Mucosa of stomach (tissue), 1 donor: ENCODE results near the gene PPM1H.
"Not testable (repeated sequence)": the region's sequence is repeated elsewhere in the genome, so short reads cannot be mapped to it uniquely, and the experiment has no call there.

ENCODE experiments used
- H3K27me3 ChIP-seq: one replicate; pipeline ENCODE4 v1.7.0; 2013; ENCODE audit warnings: mild to moderate bottlenecking, low read length; ENCODE audit not compliant: control insufficient read depth, insufficient read depth
- H3K36me3 ChIP-seq: one replicate; pipeline ENCODE4 v1.7.0; 2013; ENCODE audit warnings: low read length; ENCODE audit not compliant: control insufficient read depth, insufficient read depth
- H3K4me1 ChIP-seq: one replicate; pipeline ENCODE4 v1.7.0; 2013; ENCODE audit warnings: mild to moderate bottlenecking, low read length; ENCODE audit not compliant: control insufficient read depth, insufficient read depth
- H3K4me3 ChIP-seq: one replicate; pipeline ENCODE4 v1.7.0; 2013; ENCODE audit warnings: low read length
- H3K9ac ChIP-seq: one replicate; pipeline ENCODE4 v1.7.0; 2013; ENCODE audit warnings: mild to moderate bottlenecking, low read length, moderate library complexity
- H3K9me3 ChIP-seq: one replicate; pipeline ENCODE4 v1.7.0; 2013; ENCODE audit warnings: mild to moderate bottlenecking, low read length, moderate library complexity; ENCODE audit not compliant: control insufficient read depth
- donor health status: Pancreatic carcinoma.

Gene PPM1H

DNA sequence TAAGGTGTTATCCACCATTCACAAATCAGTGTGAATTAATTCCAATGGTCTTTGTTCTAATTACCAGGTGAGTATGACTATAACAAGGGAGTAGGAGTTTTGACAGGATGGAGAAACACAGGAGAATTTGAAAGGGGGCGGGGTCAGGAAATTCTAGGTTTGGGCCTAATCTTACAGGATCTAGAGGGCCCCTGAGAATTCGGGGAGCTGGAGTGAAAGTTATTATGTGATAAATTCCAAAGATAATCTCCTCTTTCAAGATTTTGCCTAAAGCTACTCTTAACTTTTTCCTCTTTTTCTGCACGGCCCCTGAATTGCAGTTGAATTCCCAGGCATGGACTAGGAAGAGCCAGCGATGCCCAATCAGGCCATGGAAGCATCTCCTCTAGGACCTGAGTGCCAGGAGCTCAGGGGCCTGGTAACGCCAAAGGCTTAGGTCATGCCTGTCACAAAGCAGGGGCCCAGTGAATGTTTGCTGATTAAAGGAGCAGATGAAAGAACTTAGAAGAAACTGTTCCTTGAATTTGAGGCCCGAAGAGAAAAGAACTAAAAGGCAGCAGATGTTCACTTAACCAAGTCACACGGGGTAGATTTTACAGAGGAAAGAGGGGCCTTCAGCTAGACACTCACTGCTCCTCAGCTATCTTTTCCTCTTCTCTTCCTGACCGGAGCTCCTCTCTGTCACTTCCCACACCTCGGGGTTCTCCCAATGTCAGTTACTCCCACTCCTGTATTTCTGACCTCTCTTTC, 195.5 kb downstream of the PPM1H start:
- Histone ChIP-seq H3K9ac (no peak overlapping the region), H3K36me3 (no peaks in the 10 kb centered on the region), H3K4me3 (no peak overlapping the region), H3K27me3 (no peaks in the 10 kb centered on the region), H3K4me1 (no peaks in the 10 kb centered on the region), H3K9me3 (no peaks in the 10 kb centered on the region)

DNA sequence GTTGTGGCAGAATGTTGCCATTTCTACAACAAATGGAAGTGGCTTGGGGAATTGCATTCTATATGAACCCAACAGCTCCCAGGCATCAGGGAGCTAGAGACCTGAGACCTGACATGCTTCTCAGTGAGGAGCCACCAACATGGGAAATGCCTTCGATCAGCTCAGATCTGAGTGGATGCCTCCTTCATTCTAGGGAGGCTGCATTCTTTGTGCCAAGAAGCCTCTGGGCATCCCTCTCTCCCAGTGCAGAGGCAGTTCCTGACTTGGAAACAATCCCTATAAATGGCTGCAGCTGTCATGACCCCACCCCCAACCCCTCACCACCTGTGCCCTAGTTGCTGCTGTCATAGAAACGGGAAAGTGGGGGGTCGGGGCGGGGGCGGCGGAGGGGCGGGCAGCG, 196.3 kb downstream of the PPM1H start:
- Histone ChIP-seq H3K36me3 (no peaks in the 10 kb centered on the region), H3K9me3 (no peaks in the 10 kb centered on the region), H3K27me3 (no peaks in the 10 kb centered on the region), H3K4me1 (no peaks in the 10 kb centered on the region), H3K4me3 (no peak overlapping the region), H3K9ac (no peak overlapping the region)

DNA sequence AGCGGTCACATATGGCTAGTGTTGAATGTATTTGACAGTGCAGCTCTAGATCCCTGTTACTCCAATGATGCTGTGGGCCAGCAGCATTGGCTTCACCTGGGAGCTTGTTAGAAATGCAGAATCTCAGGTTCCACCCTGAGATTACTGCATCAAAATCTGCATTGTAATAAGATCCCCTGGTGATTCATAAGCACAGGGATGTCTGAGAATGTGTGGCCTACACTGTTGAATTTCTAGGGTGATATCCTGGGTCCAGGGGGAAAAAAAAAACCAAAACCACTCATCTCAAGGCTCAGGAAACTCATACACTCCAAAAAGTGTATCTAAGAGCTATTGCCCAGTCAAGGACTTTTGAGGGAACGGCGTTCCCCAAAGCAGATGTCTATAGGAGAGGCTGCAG, 196.8 kb downstream of the PPM1H start:
- Histone ChIP-seq H3K27me3 (no peaks in the 10 kb centered on the region), H3K4me3 (no peak overlapping the region), H3K9me3 (no peaks in the 10 kb centered on the region), H3K36me3 (no peaks in the 10 kb centered on the region), H3K9ac (no peak overlapping the region), H3K4me1 (peaks cover 2% of the 10 kb centered on the region)

DNA sequence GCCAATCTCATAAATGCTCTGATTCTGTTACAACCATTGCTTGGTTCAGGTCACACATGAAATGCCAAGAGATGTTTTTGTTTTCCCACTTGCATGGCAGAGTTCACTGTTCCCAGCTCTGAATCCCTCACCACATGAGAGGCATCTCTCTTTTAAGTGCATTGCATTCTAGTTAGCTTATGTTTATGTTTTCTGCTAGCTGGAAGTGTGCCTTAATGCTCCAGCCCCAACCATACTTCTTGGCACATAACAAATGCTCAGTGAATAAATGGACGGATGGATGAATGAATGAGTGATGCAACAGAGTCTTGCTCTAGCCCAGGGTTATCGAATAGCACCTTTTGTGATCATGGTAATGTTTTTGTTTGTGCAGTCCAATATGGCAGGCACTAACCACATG, 197.3 kb downstream of the PPM1H start:
- Histone ChIP-seq H3K9me3 (no peaks in the 10 kb centered on the region), H3K27me3 (no peaks in the 10 kb centered on the region), H3K4me1 (peaks cover 7% of the 10 kb centered on the region)

DNA sequence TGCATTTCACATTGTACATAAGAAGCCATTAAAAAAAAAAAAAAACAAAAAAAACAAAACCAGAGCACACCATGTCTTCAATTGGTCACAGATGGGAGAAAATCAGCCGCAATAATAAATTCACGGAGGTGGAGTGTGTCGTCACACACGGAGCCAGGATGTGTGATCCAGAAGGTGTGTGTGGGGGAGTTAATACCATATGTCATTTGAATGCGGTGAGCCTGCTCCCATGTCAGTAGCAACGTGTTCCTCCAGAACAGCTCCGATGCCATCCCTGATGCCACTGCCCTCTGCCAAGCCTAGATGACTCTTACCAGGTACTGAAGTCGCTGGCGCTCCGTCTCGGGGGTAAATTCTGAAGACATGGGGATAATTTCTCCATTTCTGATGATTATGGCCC, 197.8 kb downstream of the PPM1H start:
- Histone ChIP-seq H3K27me3 (no peaks in the 10 kb centered on the region), H3K9me3 (no peaks in the 10 kb centered on the region), H3K36me3 (no peaks in the 10 kb centered on the region), H3K9ac (no peak overlapping the region), H3K4me3 (no peak overlapping the region), H3K4me1 (peaks cover 11% of the 10 kb centered on the region)

More for the DNA sequence above, 197.3 kb downstream of the PPM1H start:
- Histone ChIP-seq H3K9ac (no peak overlapping the region), H3K4me3 (no peak overlapping the region), H3K36me3 (no peaks in the 10 kb centered on the region)

DNA sequence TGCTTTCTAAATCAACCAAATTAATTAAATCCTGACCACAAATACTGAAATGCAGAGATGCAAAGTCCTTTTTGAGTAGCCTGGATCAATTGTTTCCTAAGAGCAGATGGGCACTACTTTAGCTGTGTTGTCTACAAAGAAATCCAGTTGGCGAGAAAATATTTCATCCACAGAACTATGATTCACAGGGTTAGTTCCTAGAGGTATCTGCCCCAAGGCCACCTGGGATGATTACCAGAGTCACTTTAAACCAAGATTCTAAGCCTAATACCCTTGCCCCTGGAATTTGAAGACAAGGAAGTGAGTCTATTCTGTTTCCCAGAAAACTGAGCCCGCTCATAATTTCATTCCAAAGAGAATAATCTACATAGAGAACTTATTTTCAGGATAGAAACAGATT, 198.4 kb downstream of the PPM1H start:
- H3K27me3 ChIP-seq, result no peaks in the 10 kb centered on the region
- no peaks in the 10 kb centered on the region for H3K9me3 ChIP-seq
- H3K4me1 ChIP-seq, result peaks cover 17% of the 10 kb centered on the region
- H3K9ac ChIP-seq, result no peak overlapping the region
- H3K36me3 ChIP-seq, result no peaks in the 10 kb centered on the region
- H3K4me3 ChIP-seq, result no peak overlapping the region

DNA sequence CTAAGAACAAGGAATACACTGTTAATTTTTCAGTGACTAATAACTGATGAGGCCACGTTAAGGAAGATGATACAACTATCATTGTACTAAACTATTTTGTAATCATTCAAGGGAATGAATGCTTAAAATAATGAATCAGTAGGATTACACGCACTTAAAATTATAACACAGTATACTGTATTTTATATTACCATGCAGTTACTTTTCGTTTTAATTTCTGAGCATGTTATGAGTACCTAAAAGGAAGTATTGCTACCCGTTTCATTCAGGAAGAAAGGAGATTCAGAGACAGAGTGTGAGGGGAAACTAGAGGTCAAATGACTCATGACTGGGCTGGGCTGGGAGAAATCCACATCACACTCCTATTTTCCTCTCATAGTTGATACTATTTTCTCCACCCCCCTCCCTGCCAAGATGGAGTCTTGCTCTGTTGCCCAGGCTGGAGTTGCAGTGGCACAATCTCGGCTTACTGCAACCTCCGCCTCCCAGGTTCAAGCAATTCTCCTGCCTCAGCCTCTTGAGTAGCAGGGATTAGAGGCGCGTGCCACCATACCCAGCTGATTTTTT, 202.0 kb downstream of the PPM1H start:
- Histone ChIP-seq H3K27me3 (no peaks in the 10 kb centered on the region), H3K4me1 (peaks cover 23% of the 10 kb centered on the region), H3K36me3 (no peaks in the 10 kb centered on the region), H3K9ac (no peak overlapping the region), H3K4me3 (no peak overlapping the region), H3K9me3 (no peaks in the 10 kb centered on the region)

DNA sequence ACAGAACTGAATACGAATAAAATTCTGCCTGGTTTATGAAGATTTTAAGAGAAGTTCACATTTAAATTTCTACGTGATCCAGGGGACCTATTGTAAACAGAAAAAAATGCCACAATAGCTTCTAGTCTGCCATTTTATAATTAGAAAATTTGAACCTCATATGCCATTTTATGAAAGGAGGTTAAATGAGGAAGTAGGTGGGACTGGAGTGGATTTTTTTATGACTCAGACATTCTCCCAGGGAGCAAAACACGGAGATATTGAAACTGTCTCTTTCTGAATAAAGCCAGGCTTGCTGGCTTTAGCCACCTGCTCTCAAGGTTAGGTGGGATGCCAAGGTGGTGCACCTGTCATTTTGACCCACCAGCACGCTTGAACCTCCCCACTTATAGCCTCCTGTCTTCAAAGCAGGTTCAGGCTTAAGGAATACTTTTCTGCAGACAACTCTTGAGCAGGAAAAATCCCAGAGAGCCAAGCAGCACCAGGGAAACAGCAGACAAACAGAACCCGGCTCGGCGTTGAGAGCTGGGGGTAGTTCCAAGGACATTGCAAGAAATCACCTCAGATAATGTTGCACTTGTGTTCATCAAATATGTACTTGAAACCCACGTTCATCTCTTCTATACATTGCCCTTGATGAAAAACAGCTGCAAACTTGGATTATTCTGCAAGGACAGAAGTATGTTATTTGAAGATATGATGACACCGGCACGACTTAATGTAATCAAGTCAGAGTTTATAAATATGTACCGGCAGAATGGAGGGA, 203.7 kb downstream of the PPM1H start:
- no peaks in the 10 kb centered on the region for H3K9me3 ChIP-seq
- H3K27me3 ChIP-seq, result no peaks in the 10 kb centered on the region
- H3K4me1 ChIP-seq, result peaks cover 23% of the 10 kb centered on the region
- H3K4me3 ChIP-seq, result no peak overlapping the region
- no peak overlapping the region for H3K9ac ChIP-seq
- H3K36me3 ChIP-seq, result no peaks in the 10 kb centered on the region

DNA sequence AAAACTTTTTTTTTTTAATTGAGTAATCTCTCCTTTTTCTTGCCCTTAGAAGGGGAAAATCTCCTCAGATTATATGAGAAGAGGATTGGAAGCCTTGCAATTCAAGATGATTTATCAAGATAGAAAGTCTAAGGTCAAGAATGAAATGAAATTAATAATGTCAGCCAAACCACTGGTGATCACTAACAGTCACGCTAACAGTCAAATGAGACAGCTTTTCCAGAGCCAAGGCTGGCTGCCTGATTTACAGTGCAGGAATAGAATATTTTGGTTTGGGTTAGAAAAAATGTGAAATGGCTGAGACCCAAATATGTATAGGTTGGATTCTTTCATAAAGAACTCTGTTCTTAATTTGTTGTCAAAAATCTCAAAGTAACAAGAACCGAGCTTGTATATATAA, 204.3 kb downstream of the PPM1H start:
- no peak overlapping the region for H3K9ac ChIP-seq
- H3K4me3 ChIP-seq, result no peak overlapping the region
- no peaks in the 10 kb centered on the region for H3K9me3 ChIP-seq
- no peaks in the 10 kb centered on the region for H3K27me3 ChIP-seq
- peaks cover 23% of the 10 kb centered on the region for H3K4me1 ChIP-seq
- no peaks in the 10 kb centered on the region for H3K36me3 ChIP-seq

DNA sequence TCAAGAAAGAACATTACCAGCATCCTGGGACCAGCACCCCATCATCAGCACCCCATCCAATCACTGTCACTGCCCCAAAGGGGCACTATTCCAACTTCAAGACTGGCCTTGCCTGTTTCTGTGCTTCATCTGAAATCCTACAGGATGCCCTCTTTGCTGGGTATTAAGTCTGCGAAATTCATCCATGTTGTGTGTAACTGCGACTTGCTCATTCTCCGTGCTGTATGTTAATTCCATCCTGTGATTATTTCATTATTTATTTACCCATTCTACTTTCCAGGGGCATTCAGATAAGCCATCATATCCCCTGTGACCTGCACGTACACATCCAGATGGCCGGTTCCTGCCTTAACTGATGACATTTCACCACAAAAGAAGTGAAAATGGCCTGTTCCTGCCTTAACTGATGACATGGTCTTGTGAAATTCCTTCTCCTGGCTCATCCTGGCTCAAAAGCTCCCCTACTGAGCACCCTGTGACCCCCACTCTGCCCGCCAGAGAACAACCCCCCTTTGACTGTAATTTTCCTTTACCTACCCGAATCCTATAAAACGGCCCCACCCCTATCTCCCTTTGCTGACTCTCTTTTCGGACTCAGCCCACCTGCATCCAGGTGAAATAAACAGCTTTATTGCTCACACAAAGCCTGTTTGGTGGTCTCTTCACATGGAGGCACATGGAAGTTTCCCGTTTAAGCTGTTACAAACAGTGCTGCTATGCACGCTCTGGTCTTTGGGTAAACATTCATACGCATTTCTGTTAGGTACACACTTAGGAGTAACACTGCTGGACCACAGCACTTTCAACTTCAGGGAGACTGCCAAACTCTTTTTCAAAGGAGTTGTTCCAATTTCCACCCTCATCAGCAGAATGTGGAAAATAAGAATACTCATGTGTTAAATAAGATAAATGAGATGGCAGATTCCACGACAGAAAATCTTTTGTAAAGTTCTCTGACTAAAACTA, 205.1 kb downstream of the PPM1H start:
- not testable (repeated sequence) for H3K9ac ChIP-seq, H3K36me3 ChIP-seq, H3K9me3 ChIP-seq, H3K4me3 ChIP-seq, H3K27me3 ChIP-seq
- H3K4me1 ChIP-seq, result peaks cover 27% of the 10 kb centered on the region

DNA sequence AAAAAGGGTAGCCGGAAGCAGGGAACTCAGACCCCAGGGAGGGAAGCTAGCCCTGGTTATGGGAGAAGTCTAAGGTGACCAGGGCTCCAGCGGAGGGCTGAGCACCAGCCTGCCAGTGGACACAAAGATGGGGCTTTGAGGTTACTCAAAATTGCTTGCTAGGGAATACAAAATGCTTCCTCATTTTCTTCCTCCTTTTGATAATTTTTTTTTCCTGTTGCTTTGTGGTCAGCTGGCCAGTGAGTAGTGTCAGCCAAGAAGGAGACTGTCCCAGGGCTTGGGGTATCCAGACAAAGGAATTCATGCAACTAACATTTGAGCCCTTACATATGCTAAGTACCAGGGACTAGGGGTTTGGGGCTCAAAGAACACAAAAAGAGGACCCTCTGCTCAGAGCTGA, 206.2 kb downstream of the PPM1H start:
- Histone ChIP-seq H3K27me3 (no peaks in the 10 kb centered on the region), H3K4me3 (no peak overlapping the region), H3K9ac (no peak overlapping the region), H3K4me1 (peaks cover 29% of the 10 kb centered on the region), H3K36me3 (no peaks in the 10 kb centered on the region), H3K9me3 (no peaks in the 10 kb centered on the region)
